Measurements from ENCODE around the gene HDAC1.

The HDAC1 gene

GRCh38 chr1:32333251-32333963, 41.5 kb downstream of the HDAC1 start:
- H3K36me3 ChIP-seq (ENCODE audit: insufficient read depth, low read length) = peaks cover 54% of the 10 kb centered on the region
- no peaks in the 10 kb centered on the region for H3K9me3 ChIP-seq (replicated peaks; ENCODE audit: low read length)
- H3K4me2 ChIP-seq (ENCODE audit: low read length) = no peak overlapping the region
- peaks cover 3% of the 10 kb centered on the region for H3K27me3 ChIP-seq (ENCODE audit: control insufficient read depth, insufficient read depth, low read length)
- H3K9ac ChIP-seq (ENCODE audit: low read depth, low read length) = no peak overlapping the region
- H3K4me3 ChIP-seq (ENCODE audit: low read length) = no peak overlapping the region
- peaks cover 9% of the 10 kb centered on the region for H3K4me1 ChIP-seq (ENCODE audit: control insufficient read depth, insufficient read depth, low read length)

GRCh38 chr1:32334274-32334861, 42.5 kb downstream of the HDAC1 start:
- Histone ChIP-seq H3K4me2 (ENCODE audit: low read length) (peak overlapping the region; percentile 91), H3K9ac (ENCODE audit: low read depth, low read length) (peak overlapping the region; percentile 81), H3K4me1 (ENCODE audit: control insufficient read depth, insufficient read depth, low read length) (peaks cover 9% of the 10 kb centered on the region), H3K36me3 (ENCODE audit: insufficient read depth, low read length) (peaks cover 45% of the 10 kb centered on the region), H3K27me3 (ENCODE audit: control insufficient read depth, insufficient read depth, low read length) (peaks cover 3% of the 10 kb centered on the region), H3K4me3 (ENCODE audit: low read length) (peak overlapping the region; percentile 76), H3K9me3 (replicated peaks; ENCODE audit: low read length) (no peaks in the 10 kb centered on the region)

- Histone ChIP-seq H3K4me3 (ENCODE audit: low read length) (peak overlapping the region; percentile 76), H3K9me3 (replicated peaks; ENCODE audit: low read length) (no peaks in the 10 kb centered on the region), H3K36me3 (ENCODE audit: insufficient read depth, low read length) (peaks cover 39% of the 10 kb centered on the region), H3K9ac (ENCODE audit: low read depth, low read length) (peak overlapping the region; percentile 81), H3K4me1 (ENCODE audit: control insufficient read depth, insufficient read depth, low read length) (peaks cover 9% of the 10 kb centered on the region), H3K27me3 (ENCODE audit: control insufficient read depth, insufficient read depth, low read length) (peaks cover 3% of the 10 kb centered on the region), H3K4me2 (ENCODE audit: low read length) (peak overlapping the region; percentile 91)
These were observed 43.1 kb downstream of the HDAC1 start for GRCh38 chr1:32334864-32335534.

GRCh38 chr1:32335535-32335789, 43.6 kb downstream of the HDAC1 start:
- Histone ChIP-seq H3K9ac (ENCODE audit: low read depth, low read length) (peak overlapping the region; percentile 81), H3K4me3 (ENCODE audit: low read length) (peak overlapping the region; percentile 76), H3K36me3 (ENCODE audit: insufficient read depth, low read length) (peaks cover 34% of the 10 kb centered on the region), H3K9me3 (replicated peaks; ENCODE audit: low read length) (no peaks in the 10 kb centered on the region), H3K4me1 (ENCODE audit: control insufficient read depth, insufficient read depth, low read length) (peaks cover 9% of the 10 kb centered on the region), H3K27me3 (ENCODE audit: control insufficient read depth, insufficient read depth, low read length) (peaks cover 3% of the 10 kb centered on the region), H3K4me2 (ENCODE audit: low read length) (peak overlapping the region; percentile 91)

- peak within 1 kb of the TSS; percentile 76 for H3K4me3 ChIP-seq (ENCODE audit: low read length)
- peaks cover 3% of the 10 kb centered on the region for H3K27me3 ChIP-seq (ENCODE audit: control insufficient read depth, insufficient read depth, low read length)
- H3K36me3 ChIP-seq (ENCODE audit: insufficient read depth, low read length) = peaks cover 29% of the 10 kb centered on the region
- peaks cover 9% of the 10 kb centered on the region for H3K4me1 ChIP-seq (ENCODE audit: control insufficient read depth, insufficient read depth, low read length)
- H3K9ac ChIP-seq (ENCODE audit: low read depth, low read length) = peak within 1 kb of the TSS; percentile 81
- H3K9me3 ChIP-seq (replicated peaks; ENCODE audit: low read length) = no peaks in the 10 kb centered on the region
- H3K4me2 ChIP-seq (ENCODE audit: low read length) = peak within 1 kb of the TSS; percentile 91
These were observed 44.1 kb downstream of the HDAC1 start, which contains the start of gene MARCKSL1 for GRCh38 chr1:32335790-32336590. MARCKSL1 (minus strand) TSS chr1:32336233; CDS start chr1:32336033, 200 bp downstream.

GRCh38 chr1:32336591-32336932, 44.7 kb downstream of the HDAC1 start:
- peaks cover 9% of the 10 kb centered on the region for H3K4me1 ChIP-seq (ENCODE audit: control insufficient read depth, insufficient read depth, low read length)
- no peaks in the 10 kb centered on the region for H3K9me3 ChIP-seq (replicated peaks; ENCODE audit: low read length)
- peaks cover 3% of the 10 kb centered on the region for H3K27me3 ChIP-seq (ENCODE audit: control insufficient read depth, insufficient read depth, low read length)
- H3K9ac ChIP-seq (ENCODE audit: low read depth, low read length) = no peak overlapping the region
- peak overlapping the region; percentile 76 for H3K4me3 ChIP-seq (ENCODE audit: low read length)
- peak overlapping the region; percentile 91 for H3K4me2 ChIP-seq (ENCODE audit: low read length)
- peaks cover 24% of the 10 kb centered on the region for H3K36me3 ChIP-seq (ENCODE audit: insufficient read depth, low read length)

- H3K4me3 ChIP-seq (ENCODE audit: low read length) = no peak overlapping the region
- peaks cover 3% of the 10 kb centered on the region for H3K27me3 ChIP-seq (ENCODE audit: control insufficient read depth, insufficient read depth, low read length)
- peaks cover 9% of the 10 kb centered on the region for H3K4me1 ChIP-seq (ENCODE audit: control insufficient read depth, insufficient read depth, low read length)
- no peak overlapping the region for H3K4me2 ChIP-seq (ENCODE audit: low read length)
- peaks cover 19% of the 10 kb centered on the region for H3K36me3 ChIP-seq (ENCODE audit: insufficient read depth, low read length)
- H3K9ac ChIP-seq (ENCODE audit: low read depth, low read length) = no peak overlapping the region
- no peaks in the 10 kb centered on the region for H3K9me3 ChIP-seq (replicated peaks; ENCODE audit: low read length)
These were observed 45.2 kb downstream of the HDAC1 start for GRCh38 chr1:32336963-32337675.

GRCh38 chr1:32337855-32338636, 46.2 kb downstream of the HDAC1 start:
- Histone ChIP-seq H3K4me1 (ENCODE audit: control insufficient read depth, insufficient read depth, low read length) (peaks cover 9% of the 10 kb centered on the region), H3K9ac (ENCODE audit: low read depth, low read length) (no peak overlapping the region), H3K9me3 (replicated peaks; ENCODE audit: low read length) (no peaks in the 10 kb centered on the region), H3K27me3 (ENCODE audit: control insufficient read depth, insufficient read depth, low read length) (peaks cover 3% of the 10 kb centered on the region), H3K4me2 (ENCODE audit: low read length) (no peak overlapping the region), H3K4me3 (ENCODE audit: low read length) (no peak overlapping the region), H3K36me3 (ENCODE audit: insufficient read depth, low read length) (peaks cover 13% of the 10 kb centered on the region)

- peaks cover 3% of the 10 kb centered on the region for H3K27me3 ChIP-seq (ENCODE audit: control insufficient read depth, insufficient read depth, low read length)
- H3K36me3 ChIP-seq (ENCODE audit: insufficient read depth, low read length) = peaks cover 9% of the 10 kb centered on the region
- H3K9ac ChIP-seq (ENCODE audit: low read depth, low read length) = no peak overlapping the region
- H3K9me3 ChIP-seq (replicated peaks; ENCODE audit: low read length) = no peaks in the 10 kb centered on the region
- peaks cover 9% of the 10 kb centered on the region for H3K4me1 ChIP-seq (ENCODE audit: control insufficient read depth, insufficient read depth, low read length)
- H3K4me2 ChIP-seq (ENCODE audit: low read length) = no peak overlapping the region
- H3K4me3 ChIP-seq (ENCODE audit: low read length) = no peak overlapping the region
These were observed 46.8 kb downstream of the HDAC1 start for GRCh38 chr1:32338637-32339145.

GRCh38 chr1:32339363-32339978, 47.6 kb downstream of the HDAC1 start:
- Histone ChIP-seq H3K9me3 (replicated peaks; ENCODE audit: low read length) (no peaks in the 10 kb centered on the region), H3K4me2 (ENCODE audit: low read length) (no peak overlapping the region), H3K4me1 (ENCODE audit: control insufficient read depth, insufficient read depth, low read length) (peaks cover 5% of the 10 kb centered on the region), H3K27me3 (ENCODE audit: control insufficient read depth, insufficient read depth, low read length) (peaks cover 3% of the 10 kb centered on the region), H3K9ac (ENCODE audit: low read depth, low read length) (no peak overlapping the region), H3K36me3 (ENCODE audit: insufficient read depth, low read length) (peaks cover 2% of the 10 kb centered on the region), H3K4me3 (ENCODE audit: low read length) (no peak overlapping the region)
